ENCODE data around the gene WDR54. TPM values are rescaled to one million over a fixed set of nuclear protein-coding genes. Genes with fewer than 3 reads are reported as not detected.
A peak's percentile ranks its signal among the peaks of the same experiment; 100 is the strongest.
"Not testable (repeated sequence)": the region's sequence is repeated elsewhere in the genome, so short reads cannot be mapped to it uniquely, and the experiment has no call there.

The WDR54 gene
- polyA plus RNA-seq, 2 of the 4 experiments (the other 2 are of a cell fraction), result 47.4 to 62.5 TPM

DNA sequence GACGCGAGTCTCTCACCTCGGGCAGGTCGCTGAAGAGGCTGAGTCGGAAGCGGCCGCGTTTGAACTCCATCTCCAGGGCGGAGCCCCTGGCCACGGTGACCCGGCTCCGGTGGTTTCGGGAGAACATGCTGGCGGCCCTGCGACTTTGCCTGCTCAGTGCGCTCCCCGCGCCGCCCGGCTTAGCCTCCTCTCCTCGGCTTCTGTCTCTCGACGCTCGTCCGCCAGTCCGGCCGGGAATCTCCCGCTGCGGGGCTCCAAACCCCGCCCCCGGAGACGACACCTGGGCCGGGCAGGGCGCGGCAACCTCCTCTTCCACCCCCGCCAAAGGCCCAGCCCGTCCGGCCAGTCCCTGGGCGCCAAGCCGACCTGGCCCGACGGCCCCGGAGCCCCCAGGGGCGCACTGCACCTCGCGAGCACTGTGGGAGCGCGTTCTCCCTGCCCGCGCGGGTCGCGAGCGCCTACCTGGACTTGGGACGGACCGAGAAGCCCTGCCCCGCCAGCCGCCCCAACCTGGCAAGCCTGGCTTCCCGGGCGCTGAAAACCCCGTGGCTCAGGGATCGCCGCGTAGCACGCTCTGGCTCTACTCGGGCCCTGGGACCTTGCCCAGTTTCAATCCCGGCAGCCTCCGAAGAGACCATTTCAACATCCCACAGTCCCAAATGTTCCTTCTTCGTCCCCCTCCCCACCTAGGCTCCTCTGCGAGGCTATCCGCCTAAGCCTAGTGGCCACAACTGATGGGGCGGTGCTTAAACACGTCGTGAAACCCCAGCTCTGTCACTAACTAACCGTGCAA lies 20.4 kb downstream of the WDR54 start, which contains the start of gene RTKN (continued):
- TF ChIP-seq, protein P1, sequence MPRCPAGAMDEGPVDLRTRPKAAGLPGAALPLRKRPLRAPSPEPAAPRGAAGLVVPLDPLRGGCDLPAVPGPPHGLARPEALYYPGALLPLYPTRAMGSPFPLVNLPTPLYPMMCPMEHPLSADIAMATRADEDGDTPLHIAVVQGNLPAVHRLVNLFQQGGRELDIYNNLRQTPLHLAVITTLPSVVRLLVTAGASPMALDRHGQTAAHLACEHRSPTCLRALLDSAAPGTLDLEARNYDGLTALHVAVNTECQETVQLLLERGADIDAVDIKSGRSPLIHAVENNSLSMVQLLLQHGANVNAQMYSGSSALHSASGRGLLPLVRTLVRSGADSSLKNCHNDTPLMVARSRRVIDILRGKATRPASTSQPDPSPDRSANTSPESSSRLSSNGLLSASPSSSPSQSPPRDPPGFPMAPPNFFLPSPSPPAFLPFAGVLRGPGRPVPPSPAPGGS (IDR thresholded peaks at IDR 0.05), result no peak
- TF ChIP-seq, protein P2, sequence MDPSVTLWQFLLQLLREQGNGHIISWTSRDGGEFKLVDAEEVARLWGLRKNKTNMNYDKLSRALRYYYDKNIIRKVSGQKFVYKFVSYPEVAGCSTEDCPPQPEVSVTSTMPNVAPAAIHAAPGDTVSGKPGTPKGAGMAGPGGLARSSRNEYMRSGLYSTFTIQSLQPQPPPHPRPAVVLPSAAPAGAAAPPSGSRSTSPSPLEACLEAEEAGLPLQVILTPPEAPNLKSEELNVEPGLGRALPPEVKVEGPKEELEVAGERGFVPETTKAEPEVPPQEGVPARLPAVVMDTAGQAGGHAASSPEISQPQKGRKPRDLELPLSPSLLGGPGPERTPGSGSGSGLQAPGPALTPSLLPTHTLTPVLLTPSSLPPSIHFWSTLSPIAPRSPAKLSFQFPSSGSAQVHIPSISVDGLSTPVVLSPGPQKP (IDR thresholded peaks at IDR 0.05; ENCODE audit: low read depth, low read length), result no peak

DNA sequence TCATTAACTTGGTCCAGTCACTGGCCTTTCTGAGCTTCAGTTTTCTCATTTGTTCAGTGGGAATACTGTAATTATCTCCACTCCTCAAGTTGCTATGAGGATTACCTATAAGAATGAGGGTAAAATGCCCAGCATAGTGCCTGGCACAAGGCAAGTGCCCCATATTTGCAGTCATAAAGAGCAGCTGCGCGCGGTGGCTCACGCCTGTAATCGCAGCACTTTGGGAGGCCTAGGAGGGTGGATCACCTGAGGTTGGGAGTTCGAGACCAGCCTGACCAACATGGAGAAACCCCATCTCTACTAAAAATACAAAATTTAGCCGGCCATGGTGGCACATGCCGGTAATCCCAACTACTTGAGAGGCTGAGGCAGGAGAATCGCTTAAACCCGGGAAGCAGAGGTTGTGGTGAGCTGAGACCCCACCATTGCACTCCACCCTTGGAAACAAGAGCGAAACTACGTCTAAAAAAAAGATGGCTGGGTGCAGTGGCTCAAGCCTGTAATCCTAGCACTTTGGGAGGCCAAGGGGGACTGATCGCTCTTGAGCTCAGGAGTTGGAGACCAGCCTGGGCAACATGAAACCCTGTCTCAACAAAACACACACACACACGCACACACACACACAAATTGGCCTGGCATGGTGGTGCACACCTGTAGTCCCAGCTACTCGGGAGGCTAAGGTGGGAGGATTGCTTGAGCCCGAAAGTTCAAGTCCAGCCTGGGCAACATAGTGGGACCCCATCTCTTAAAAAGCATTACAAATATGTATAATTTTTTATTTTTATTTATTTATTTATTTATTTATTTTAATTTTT lies 21.2 kb downstream of the WDR54 start:
- CTCF ChIA-PET, result interaction anchor here (0.6 to 4.1 kb wide), 2 partner anchors 12 to 51 kb away, joined by 4 to 15 read pairs; no protein-coding TSS in a partner anchor
- FAIRE-seq; DNase-seq (ENCODE audit: low read depth in 1 of 2, low spot score in 1 of 2); H3K4me3 ChIP-seq; ATAC-seq; POLR2A ChIA-PET; H3K27ac ChIP-seq; H3K9me3 ChIP-seq; H3K4me2 ChIP-seq: not testable (repeated sequence)
- H3K4me1 ChIP-seq, result peaks cover 42% of the 10 kb centered on the region
- 89% methylated on average over 16 of the region's 16 CpGs for WGBS (ENCODE audit: missing lambda C conversion rate)

DNA sequence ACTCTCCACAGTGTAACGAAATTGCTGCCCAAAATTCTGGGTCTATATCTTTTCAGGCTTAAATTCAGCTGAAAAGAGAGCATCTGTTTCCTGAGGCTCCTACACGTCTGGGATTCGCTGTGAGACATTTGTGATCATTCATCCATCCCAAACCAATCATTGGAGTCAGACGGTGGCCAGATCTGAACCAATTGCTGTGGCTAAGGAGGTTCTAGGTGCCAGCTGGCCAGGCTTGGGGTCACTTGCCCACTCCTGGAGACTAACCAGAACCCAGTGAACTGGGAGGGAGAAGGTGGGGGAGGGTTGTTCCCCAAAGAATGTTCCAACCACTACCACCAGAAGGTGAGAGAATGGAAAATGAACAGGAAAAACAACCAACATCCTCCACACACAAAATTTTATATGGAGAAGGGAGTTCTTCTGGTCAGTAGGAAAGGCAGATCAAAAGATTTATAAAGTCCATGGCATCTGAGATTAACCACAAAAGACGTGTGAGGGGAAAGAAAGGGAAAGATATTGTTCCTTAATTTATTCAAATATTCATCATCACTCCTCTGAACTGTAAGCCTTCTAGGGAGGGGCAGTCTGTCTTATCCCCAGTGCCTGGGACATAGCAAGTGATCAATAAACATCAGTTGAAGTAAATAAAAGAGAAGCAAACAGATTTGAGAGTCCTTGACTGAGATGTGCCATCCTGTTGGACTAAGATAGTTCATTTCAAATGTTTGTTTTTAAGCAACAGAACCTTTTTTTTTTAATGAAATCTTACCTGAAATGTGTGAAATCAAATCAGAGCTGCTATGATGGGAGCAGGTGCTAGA lies 23.2 kb downstream of the WDR54 start:
- no peak for DNase-seq (ENCODE audit: low read depth in 1 of 2, low spot score in 1 of 2)
- 0 out of 6 replicates have a peak overlapping the region, but pooled peaks of 1 of the 2 experiments have one; percentile 1 for H3K27ac ChIP-seq
- 38% methylated on average over 5 of the region's 5 CpGs for WGBS (ENCODE audit: missing lambda C conversion rate)
- H3K4me1 ChIP-seq, result peaks cover 33% of the 10 kb centered on the region
- H3K4me3 ChIP-seq, result no peak overlapping the region
- ChIA-PET POLR2A (interaction anchor here (1.3 kb wide), 1 partner anchor 10 kb away, joined by 3 read pairs; no protein-coding TSS in a partner anchor), CTCF (interaction anchor here (0.5 to 4.1 kb wide), 2 partner anchors 53 to 73 kb away, joined by 3 to 15 read pairs; no protein-coding TSS in a partner anchor)
- peak overlapping the region; percentile 43 for H3K4me2 ChIP-seq
- no peak for ATAC-seq
- H3K9me3 ChIP-seq, result no peaks in the 10 kb centered on the region
- TF ChIP-seq MAFK (IDR thresholded peaks at IDR 0.05; ENCODE audit: partially characterized antibody), result no peak
- TF ChIP-seq RFX5 (IDR thresholded peaks at IDR 0.05), result no peak
- TF ChIP-seq, protein P3, sequence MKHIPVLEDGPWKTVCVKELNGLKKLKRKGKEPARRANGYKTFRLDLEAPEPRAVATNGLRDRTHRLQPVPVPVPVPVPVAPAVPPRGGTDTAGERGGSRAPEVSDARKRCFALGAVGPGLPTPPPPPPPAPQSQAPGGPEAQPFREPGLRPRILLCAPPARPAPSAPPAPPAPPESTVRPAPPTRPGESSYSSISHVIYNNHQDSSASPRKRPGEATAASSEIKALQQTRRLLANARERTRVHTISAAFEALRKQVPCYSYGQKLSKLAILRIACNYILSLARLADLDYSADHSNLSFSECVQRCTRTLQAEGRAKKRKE (CRISPR knock-in tag; IDR thresholded peaks at IDR 0.05; ENCODE audit: low read depth), result no peak
- TF ChIP-seq CEBPB (IDR thresholded peaks at IDR 0.05), result no peak
- TF ChIP-seq ZSCAN20 (CRISPR knock-in tag; IDR thresholded peaks at IDR 0.05), result no peak
- TF ChIP-seq FOXS1 (CRISPR knock-in tag; IDR thresholded peaks at IDR 0.05), result no peak
- no peak for TF ChIP-seq POLR2AphosphoS2 (conservative IDR thresholded peaks at IDR 0.05; ENCODE audit: low read length)
- TF ChIP-seq POLR2A (IDR thresholded peaks at IDR 0.05; ENCODE audit: low read length), result no peak
- no peak for TF ChIP-seq MAZ (IDR thresholded peaks at IDR 0.05; ENCODE audit: borderline replicate concordance, low read depth, low read length)
- TF ChIP-seq, protein P4, sequence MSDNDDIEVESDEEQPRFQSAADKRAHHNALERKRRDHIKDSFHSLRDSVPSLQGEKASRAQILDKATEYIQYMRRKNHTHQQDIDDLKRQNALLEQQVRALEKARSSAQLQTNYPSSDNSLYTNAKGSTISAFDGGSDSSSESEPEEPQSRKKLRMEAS (IDR thresholded peaks at IDR 0.05), result no peak
- no peak for TF ChIP-seq SMC3 (IDR thresholded peaks at IDR 0.05)
- TF ChIP-seq, protein P5, sequence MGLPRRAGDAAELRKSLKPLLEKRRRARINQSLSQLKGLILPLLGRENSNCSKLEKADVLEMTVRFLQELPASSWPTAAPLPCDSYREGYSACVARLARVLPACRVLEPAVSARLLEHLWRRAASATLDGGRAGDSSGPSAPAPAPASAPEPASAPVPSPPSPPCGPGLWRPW (IDR thresholded peaks at IDR 0.05), result no peak
- TF ChIP-seq PHF8 (IDR thresholded peaks at IDR 0.05; ENCODE audit: borderline replicate concordance, low read depth), result no peak
- no peak for TF ChIP-seq HDAC2 (IDR thresholded peaks at IDR 0.05)
- no peak for TF ChIP-seq KDM5A (IDR thresholded peaks at IDR 0.05)
- no peak for TF ChIP-seq TP53 (CRISPR knock-in tag; IDR thresholded peaks at IDR 0.05)
- no peak for TF ChIP-seq HOXB13 (CRISPR knock-in tag; IDR thresholded peaks at IDR 0.05; ENCODE audit: low read depth)
- no peak for TF ChIP-seq BHLHE40 (IDR thresholded peaks at IDR 0.05; ENCODE audit: low read depth, low read length)
- no peak for TF ChIP-seq HEYL (CRISPR knock-in tag; IDR thresholded peaks at IDR 0.05)
- FAIRE-seq, result no peak

All from A549 (cell line).